Measurements from ENCODE around the gene ASNS. TPM values are rescaled to one million over a fixed set of nuclear protein-coding genes. Genes with fewer than 3 reads are reported as not detected.

ASNS gene
- total RNA-seq, 2 donors from 2014 or later: 11.0 to 13.1 TPM

DNA sequence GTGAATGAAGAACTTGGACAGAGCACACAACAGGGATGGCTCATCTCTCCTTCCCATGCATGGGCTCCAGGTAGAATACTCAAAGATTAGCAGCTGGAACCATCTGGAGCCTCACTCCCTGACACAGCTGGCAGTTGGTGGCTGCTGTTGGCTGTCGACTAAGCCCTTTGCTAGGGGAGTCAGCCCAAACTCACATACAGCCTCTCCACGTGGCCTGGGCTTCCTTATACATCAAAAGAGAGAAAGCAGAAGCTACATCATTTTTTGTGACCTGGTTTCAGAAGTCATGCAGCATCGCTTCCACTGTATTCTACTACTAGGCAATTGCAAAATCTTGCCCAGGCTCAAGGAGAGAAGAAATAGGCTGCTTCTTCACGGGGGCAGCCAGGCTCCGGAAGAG, 24.4 kb downstream of the ASNS start:
- Histone ChIP-seq H3K9me3 (no peaks in the 10 kb centered on the region), H3K36me3 (no peaks in the 10 kb centered on the region), H3K4me3 (no peak overlapping the region), H3K27me3 (replicated peaks; ENCODE audit: insufficient read depth) (no peaks in the 10 kb centered on the region), H3K4me1 (replicated peaks) (no peaks in the 10 kb centered on the region), H3K27ac (no peak overlapping the region)
- TF ChIP-seq, protein P1, sequence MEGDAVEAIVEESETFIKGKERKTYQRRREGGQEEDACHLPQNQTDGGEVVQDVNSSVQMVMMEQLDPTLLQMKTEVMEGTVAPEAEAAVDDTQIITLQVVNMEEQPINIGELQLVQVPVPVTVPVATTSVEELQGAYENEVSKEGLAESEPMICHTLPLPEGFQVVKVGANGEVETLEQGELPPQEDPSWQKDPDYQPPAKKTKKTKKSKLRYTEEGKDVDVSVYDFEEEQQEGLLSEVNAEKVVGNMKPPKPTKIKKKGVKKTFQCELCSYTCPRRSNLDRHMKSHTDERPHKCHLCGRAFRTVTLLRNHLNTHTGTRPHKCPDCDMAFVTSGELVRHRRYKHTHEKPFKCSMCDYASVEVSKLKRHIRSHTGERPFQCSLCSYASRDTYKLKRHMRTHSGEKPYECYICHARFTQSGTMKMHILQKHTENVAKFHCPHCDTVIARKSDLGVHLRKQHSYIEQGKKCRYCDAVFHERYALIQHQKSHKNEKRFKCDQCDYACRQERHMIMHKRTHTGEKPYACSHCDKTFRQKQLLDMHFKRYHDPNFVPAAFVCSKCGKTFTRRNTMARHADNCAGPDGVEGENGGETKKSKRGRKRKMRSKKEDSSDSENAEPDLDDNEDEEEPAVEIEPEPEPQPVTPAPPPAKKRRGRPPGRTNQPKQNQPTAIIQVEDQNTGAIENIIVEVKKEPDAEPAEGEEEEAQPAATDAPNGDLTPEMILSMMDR (IDR thresholded peaks at IDR 0.05): no peak
- TF ChIP-seq POLR2AphosphoS5 (IDR thresholded peaks at IDR 0.05) (no peak), POLR2A (IDR thresholded peaks at IDR 0.05) (no peak)
- DNase-seq (ENCODE audit: low spot score): no peak
- intact Hi-C loops (cut with DNase I): no loop called here
- 51% methylated on average over 5 of the region's 5 CpGs for WGBS

DNA sequence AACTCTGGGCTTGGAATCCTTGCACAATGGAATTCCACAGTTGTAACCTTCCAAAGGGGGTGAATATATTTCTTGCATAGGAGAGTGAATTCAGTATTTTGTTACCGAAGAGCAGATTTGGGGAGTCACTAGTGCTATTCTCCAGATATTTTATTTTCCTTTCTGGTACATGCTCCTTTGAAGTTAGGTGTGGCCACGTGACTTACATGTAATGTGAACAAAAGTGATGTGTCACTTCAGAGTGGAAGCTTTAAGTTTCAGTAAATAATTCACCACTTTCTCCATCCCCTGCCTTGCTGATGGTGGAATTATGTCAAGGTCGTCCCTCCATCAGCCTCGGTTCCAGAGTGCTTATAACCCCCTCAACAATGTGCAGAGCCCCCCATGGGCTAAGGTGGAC, 25.3 kb downstream of the ASNS start:
- Histone ChIP-seq H3K9me3 (no peaks in the 10 kb centered on the region), H3K36me3 (no peaks in the 10 kb centered on the region), H3K4me1 (replicated peaks) (no peaks in the 10 kb centered on the region), H3K4me3 (no peak overlapping the region), H3K27me3 (replicated peaks; ENCODE audit: insufficient read depth) (no peaks in the 10 kb centered on the region), H3K27ac (no peak overlapping the region)
- TF ChIP-seq, protein P1 (IDR thresholded peaks at IDR 0.05): no peak
- TF ChIP-seq POLR2AphosphoS5 (IDR thresholded peaks at IDR 0.05) (no peak), POLR2A (IDR thresholded peaks at IDR 0.05) (no peak)
- WGBS: 66% methylated on average over 4 of the region's 4 CpGs
- intact Hi-C loops (cut with DNase I): no loop called here
- no peak for DNase-seq (ENCODE audit: low spot score)

DNA sequence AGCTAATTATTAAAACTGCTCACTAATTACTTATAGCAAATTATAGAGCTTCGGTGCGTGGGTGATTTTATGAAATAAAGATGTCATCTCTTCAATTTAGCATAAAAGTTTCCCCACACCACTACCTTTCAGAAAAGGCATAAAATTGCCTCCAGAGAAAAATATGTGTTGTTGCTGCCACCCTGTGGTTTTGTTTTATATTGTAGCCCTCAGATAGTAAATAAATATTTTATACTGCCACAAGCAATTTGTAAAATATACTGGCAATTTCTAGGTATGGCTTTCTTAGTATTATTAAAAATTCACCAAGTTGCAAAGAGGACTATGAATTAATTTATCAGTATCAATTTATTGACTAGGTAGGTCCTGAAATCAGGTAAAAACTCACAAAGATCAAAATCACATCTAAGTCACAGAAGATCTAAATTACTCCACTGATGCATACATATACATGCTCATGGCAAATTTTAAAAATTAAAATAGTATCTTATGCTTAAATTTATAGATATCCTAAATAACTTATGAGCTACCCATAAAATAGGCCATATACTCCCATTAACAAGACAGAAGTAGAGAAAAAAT, 26.5 kb downstream of the ASNS start:
- H3K4me3 ChIP-seq: no peak overlapping the region
- DNase-seq (ENCODE audit: low spot score): no peak
- intact Hi-C loops (cut with DNase I): no loop called here
- WGBS: 33% methylated on average over 2 of the region's 2 CpGs
- H3K36me3 ChIP-seq: no peaks in the 10 kb centered on the region
- no peak overlapping the region for H3K27ac ChIP-seq
- H3K4me1 ChIP-seq (replicated peaks): no peaks in the 10 kb centered on the region
- H3K9me3 ChIP-seq: no peaks in the 10 kb centered on the region
- no peak for TF ChIP-seq POLR2A (IDR thresholded peaks at IDR 0.05)
- TF ChIP-seq, protein P1 (IDR thresholded peaks at IDR 0.05): peak; percentile 12 to 48 (median 34)
- H3K27me3 ChIP-seq (replicated peaks; ENCODE audit: insufficient read depth): no peaks in the 10 kb centered on the region

DNA sequence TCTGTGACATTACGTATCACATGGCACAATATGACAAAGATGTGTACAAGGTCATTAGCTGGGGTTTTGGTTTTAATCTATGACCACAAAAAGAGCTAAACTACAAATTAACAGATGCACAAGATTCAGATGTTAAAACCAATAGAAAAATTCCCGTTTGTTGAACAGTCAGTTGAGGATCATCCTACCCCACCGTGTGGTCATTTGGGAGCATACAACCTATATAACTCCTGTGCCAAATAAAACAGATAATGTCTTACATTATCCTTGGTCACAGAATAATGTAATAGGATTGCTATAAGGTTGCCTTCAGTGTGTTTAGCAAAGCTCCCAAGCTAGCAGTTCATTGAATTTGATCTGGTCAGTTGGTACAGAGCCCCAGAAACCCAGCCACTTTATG, 28.2 kb downstream of the ASNS start:
- no peak overlapping the region for H3K27ac ChIP-seq
- H3K4me1 ChIP-seq (replicated peaks): no peaks in the 10 kb centered on the region
- no peaks in the 10 kb centered on the region for H3K9me3 ChIP-seq
- TF ChIP-seq POLR2A (IDR thresholded peaks at IDR 0.05): no peak
- no peak for TF ChIP-seq POLR2AphosphoS5 (IDR thresholded peaks at IDR 0.05)
- TF ChIP-seq, protein P1 (IDR thresholded peaks at IDR 0.05): no peak
- intact Hi-C loops (cut with DNase I): no loop called here
- H3K36me3 ChIP-seq: no peaks in the 10 kb centered on the region
- 67% methylated on average over 3 of the region's 3 CpGs for WGBS
- no peak overlapping the region for H3K4me3 ChIP-seq
- H3K27me3 ChIP-seq (replicated peaks; ENCODE audit: insufficient read depth): no peaks in the 10 kb centered on the region
- DNase-seq (ENCODE audit: low spot score): no peak

DNA sequence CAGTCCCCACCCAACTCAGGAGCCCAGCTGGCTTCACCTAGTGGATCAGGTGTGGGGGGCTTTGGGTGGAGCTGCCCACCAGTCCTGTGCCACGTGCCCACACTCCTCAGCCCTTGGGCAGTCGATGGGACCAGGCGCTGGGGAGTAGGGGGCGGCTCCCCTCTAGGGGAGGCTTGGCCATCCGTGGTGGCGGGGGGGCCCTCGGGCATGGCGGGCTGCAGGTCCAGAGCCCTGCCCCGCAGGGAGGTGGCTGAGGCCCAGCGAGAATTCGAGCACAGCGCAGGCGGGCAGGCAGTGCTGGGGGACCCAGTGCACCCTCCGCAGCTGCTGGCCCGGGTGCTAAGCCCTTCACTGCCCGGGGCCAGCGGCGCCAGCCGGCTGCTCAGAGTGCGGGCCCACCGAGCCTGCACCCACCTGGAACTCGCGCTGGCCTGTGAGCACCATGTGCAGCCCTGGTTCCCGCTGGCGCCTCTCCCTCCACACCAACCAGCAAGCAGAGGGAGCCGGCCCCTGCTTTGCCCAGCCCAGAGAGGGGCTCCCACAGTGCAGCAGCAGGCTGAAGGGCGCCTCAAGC, 29.3 kb downstream of the ASNS start:
- no peaks in the 10 kb centered on the region for H3K9me3 ChIP-seq
- H3K4me3 ChIP-seq: no peak overlapping the region
- no peak overlapping the region for H3K27ac ChIP-seq
- DNase-seq (ENCODE audit: low spot score): no peak
- H3K27me3 ChIP-seq (replicated peaks; ENCODE audit: insufficient read depth): no peaks in the 10 kb centered on the region
- WGBS: 98% methylated on average over 27 of the region's 27 CpGs
- intact Hi-C loops (cut with DNase I): no loop called here
- H3K4me1 ChIP-seq (replicated peaks): no peaks in the 10 kb centered on the region
- H3K36me3 ChIP-seq: no peaks in the 10 kb centered on the region
- TF ChIP-seq, protein P1 (IDR thresholded peaks at IDR 0.05): no peak
- TF ChIP-seq POLR2AphosphoS5 (IDR thresholded peaks at IDR 0.05) (no peak), POLR2A (IDR thresholded peaks at IDR 0.05) (no peak)
